ENCODE results near the gene HES1.
"Not testable (repeated sequence)": the region's sequence is repeated elsewhere in the genome, so short reads cannot be mapped to it uniquely, and the experiment has no call there.

Gene HES1

DNA sequence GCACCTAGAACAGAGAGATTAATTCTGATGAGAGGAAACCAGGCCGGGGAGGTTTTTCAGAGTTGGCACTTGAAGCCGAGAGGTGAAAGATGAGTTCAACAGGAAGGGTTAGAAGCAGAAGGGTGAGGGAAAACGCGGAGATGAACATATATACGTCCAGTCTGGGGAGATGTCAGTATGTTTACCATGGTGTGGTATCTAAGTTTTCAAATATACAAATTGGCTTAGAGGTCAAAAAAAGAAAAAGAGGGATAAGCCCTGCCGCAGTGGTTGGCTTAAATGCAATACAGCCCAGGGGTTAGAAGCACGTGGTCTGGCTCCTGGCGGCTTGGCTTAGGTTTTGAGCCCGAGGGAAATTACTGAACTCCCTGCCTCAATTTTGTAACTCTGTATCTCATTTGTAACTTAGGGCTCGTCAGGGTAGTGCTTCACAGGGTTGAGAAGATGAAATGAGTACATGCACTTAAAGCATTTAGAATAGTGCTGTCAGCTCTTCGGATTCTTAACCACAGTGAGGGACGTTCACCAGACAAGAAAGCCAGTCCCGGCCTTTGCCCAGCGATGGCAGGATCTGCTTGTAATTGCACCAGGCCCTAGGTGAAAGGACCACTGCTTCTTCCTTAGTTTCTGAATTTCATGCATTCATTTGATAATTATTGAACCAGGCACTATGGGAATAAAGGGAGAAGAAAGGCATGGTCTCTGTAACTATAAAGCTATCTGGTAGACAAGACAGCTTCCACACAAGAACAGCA is 6.4 kb downstream of the HES1 start:
- DNase-seq: no peak

DNA sequence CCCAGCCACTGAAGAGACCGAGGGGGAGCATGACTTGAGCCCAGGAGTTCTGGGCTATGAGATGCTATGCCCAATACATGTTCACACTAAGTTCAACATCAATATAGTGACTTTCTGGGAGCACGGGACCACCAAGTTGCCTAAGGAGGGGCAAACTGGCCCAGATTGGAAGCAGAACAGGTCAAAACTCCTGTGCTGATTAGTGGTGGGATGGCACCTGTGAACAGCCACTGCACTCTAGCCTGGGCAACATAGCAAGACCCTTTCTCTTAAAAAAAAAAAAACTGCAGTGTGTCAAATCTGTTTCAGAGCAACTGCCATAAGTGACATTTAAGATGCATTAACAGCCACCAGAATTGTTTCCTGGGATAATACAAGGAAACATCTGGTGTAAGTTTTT is 9.8 kb downstream of the HES1 start:
- no peak for DNase-seq

DNA sequence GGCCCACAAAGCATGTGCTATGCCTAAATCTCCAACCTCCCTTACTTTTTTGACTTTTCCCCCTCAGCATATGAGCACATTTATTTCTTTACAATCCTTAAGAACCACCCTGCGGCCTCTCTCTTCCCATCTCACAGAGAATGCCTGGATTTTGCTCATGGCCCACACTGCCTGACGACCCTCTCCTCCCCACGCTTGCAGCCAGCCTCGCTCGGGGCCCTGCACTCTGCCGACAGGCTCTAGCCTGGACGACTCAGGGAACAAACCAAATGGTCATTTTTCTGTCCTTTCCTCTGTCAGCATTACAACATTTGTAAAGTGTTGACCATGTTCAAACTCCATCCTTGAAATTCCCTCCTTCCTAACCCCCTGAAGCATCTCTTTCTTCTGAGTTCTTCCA is 11.7 kb downstream of the HES1 start:
- no peak for DNase-seq

DNA sequence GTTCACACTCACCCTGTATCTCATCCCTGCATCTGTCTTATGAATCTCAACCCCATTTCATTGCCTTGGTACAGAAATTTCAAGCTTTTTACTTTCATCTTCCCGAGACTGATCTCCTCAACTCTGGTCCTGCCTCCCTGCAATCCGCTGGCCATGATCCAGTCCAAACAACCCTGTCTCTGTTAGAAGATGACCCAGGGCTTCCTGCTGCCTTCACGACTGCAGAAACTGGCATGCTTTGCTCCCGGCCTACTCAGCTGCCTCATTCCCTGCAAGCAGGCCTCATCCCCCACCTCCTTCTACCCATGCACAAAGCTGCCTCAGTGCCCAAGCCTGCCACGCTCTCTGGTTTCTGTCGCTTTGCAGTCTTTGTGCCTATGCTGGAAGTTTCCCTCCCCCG is 12.4 kb downstream of the HES1 start:
- no peak for DNase-seq

DNA sequence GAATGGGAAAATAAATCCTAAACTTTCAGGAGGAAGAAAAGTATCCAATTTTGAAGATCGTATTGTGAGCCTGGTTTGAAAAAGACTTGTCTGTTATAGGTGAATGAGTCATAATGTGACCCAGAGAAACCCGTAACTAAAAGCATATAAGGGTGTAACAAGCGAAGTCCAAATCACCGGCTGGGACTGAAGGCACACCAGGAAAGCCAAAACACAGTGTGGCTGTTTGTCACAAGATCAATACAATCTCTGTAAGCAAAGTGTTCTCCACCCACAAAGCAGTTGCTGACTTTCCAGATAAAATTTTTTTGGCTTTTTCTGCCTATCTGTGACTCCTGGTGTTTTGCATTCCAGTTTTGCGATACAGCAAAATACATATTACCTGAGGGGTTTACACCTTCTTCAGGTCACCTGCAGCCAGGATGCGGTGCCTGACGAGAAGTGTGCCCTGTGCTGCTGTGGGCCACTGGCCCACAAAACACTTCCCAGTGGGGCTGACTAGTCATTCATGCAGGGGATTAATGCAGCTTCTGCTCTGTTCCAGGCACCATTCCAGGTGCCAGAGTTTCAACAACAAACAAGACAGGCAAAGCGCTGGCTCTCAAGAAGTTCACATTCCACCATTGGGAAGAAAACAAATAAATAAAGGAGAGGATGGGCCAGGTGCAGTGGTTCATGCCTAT is 14.4 kb downstream of the HES1 start:
- DNase-seq: no peak

DNA sequence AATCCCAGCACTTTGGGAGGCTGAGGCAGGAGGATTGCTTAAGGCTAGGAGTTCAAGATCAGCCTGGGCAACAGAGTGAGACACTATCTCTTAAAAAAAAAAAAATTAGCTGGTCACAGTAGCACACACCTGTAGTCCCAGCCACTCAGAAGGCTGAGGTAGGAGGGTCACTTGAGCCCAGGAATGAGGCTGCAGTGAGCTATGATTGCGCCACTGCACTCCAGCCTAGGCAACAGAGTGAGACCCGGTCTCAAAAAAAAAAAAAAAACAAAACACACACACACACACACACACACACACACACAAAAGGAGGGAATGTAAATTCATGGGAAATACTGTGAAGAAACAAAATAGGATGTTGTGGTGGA is 15.0 kb downstream of the HES1 start:
- DNase-seq: not testable (repeated sequence)

DNA sequence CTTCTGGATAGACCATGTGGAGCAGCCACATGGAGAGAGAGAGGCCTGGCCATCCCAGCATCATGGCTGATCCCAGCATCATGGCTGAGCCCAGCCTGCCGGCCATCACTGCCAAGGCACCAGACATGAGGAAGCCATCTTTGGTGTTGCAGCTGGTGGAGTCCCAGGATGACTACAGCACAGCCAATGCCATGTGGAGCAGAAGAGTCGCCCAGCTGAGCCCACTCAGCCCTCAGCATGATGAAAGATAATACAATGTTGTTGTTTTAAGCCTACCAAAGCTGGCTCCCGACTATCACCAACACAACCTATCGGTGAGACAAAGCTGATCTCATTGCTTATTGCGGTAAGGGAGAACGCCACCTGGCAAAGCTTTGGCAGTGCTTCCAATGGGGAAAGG is 18.4 kb downstream of the HES1 start:
- no peak for DNase-seq

DNA sequence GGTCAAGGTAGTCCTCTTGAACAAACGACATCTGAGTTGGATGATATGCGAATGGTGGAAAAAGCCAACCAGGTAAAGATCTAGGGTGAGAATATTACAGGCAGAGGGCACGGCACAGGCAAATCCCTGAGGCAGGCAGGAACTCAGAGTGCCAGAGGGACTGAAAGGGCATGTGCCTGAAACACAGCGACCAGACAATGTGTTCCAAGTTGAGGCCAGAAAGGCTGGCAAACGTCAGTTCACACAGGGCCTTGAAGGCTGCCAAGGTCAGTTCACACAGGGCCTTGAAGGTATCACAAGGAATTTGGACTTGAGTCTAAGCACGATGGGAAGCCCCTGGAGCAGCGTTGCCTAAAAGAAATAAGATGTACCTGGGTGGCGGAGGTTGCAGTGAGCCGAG is 20.1 kb downstream of the HES1 start:
- no peak for DNase-seq

DNA sequence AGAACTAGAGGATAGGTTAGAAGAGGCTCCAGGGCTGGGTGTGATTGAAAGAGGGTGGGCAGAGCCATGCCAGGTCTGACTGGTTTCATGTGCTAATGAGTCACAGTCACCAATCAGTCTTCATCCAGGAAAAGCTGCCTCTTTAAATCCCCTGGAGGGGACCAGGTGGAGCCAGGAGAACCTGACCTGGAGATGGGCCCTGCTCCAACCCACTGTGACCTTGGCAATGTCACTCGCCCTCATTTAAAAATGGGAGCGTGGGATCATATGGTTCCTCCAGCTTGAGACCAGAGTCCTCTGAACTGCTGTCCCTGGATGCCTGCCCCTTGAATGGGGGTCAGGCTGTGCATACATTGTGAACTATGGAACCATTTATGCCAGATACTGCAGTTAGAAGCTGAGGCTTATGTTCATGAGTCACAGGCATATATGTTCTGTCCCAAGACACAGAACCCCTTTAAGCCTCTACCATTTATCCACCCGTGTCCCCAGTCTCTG is 23.0 kb downstream of the HES1 start:
- no peak for DNase-seq

DNA sequence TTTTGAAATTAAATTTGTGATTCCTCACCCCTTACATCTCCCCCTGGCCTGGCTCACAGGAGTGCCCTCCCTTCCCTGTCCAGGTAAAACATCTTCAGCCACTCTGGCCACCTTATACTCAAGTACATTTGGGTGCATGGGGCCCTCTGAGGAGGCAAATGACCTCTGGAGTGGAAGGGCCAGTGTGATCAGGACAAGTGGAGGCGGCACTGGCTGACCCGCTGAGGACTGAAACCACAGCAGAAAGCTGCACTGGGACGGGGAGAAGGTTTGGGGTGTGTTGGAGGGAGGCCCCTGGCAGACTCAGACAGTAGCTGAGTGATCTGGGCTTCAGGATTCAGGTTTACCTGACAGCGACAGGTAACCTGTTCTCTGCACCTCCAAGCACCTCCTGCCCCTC is 24.2 kb downstream of the HES1 start:
- DNase-seq: no peak

DNA sequence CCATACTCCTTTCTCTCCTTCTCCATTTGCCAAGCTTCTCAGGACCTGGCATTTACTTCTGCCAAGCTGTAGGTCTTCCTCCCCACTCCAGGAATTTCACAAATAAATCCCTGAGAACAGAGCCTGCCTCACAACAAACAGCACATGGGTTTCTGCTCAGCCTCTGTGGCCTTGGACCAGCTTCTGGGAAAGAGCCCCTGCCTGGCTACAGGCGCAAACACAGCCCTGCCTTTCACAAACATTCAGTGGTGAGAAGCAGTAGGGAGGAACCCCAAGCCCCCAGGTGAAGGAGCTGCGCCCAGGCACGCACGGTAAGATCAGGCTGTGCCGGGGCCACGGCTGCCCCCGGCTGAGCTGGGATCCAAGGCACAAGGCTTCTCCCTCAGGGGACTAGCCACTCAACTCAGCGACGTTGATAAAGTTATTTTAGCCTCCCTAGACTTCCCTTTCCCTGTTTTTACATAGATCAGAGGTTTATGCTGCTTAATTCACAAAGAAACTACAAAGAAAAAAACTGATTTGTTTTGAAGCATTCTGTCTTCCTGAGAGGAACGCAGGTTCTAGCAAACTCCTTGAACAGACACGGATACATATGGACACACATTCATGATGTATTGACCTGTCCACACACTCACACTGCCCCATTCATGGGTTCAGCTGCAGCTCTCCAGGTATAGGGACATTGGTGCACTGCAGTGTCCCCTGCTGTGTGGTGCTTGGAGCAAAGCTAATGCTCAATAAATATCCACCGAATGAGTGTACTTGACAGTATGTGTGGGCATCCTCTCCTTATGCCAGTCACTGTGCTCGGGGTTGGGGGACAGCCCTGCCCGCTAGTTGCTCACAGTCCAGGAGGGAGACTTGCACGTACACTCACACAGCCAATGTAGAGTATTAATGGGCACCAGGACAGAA is 25.4 kb downstream of the HES1 start:
- DNase-seq: no peak

DNA sequence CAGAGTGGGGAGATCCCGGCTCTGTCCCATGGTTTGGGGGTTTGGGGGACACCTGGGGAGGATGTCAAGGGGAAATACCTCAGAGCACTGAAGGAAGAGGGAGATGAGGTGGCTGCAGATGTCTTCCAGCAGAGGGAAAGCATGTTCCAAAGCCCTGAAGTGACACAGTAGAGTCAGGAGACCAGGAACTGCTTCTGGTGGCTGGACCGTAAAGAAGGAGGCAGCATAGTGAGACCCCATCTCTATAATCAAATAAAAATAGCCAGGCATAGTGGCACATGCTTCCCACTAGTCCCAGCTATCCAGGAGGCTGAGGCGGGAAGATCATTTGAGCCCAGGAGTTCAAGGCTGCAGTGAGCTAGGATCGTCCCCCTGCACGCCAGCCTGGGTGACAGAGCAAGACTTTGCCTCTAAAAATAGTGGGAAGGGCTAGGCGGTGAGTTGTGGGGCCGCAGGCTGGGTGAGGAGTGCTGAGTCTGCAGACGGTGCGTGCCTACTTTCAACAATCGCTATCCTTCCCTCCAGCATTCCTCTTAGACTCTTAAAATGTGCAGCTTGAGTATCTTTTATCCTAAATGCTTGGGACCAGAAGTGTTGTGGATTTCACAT is 26.2 kb downstream of the HES1 start:
- DNase-seq: no peak

DNA sequence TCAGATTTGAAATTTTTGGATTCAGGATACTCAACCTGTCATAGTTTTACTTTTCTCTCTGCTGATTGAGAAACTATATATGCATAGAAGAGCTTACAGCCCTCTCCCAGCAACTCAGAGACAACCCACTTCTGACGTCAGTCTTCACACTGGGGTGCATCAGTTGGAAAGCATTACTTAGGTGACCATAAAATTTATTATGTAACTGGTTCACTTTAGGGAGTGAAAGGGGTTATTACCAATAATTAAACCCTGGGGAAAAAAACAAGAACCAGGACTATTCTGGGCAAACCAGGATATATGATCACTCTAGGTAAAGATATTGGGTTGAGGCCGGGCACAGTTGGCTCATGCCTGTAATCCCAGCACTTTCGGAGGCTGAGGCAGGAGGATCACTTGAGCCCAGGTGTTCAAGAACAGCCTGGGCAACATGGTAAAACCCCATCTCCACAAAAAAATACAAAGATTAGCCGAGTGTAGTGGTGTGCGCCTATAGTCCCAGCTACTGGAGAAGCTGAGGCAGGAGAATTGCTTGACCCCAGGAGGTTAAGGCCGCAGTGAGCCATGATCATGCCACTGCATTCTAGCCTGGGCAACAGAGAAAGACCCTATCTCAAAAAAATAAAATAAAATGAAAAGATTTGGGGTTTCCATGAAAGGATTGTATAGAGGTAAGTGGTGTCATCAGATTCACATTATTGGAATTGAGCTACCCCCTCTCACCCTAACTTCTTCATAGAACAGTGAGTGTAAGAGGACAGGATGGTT is 27.1 kb downstream of the HES1 start:
- DNase-seq: no peak

DNA sequence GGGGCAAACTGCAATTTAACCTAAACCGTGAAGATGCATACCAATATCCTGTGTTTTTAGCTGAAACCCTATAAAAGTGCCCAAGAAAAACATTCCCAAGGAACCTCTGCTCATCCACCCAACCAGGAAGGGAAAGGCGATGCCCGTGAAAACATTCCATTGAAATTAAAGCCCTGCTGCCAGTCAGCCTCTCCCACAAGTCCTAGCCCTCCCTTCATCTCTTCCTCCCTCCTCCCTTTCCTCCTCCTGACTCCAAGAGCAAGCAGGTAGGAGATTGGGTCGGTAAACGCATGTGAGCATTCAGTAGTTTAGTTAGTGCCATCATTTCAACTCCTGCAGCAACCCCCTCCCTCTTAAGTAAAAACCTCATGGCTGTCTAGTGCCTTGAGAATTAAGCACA is 27.7 kb downstream of the HES1 start:
- no peak for DNase-seq

DNA sequence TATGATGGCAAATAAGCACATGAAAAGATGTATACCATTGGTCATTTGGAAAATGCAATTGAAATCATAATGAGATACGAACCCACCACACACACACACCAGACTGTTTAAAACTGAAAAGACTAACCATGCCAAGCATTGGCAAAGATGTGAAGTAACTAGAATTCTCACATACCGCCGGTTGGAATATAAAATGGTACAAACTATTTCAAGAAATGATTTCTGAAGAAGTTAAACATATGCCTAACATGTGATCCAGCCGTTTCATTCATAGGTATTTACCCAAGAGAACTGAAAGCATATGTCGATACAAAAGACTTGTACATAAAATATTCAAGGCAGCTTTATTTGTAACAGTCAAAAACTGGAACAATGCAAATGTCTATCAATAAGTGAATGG is 28.9 kb downstream of the HES1 start:
- DNase-seq: no peak

DNA sequence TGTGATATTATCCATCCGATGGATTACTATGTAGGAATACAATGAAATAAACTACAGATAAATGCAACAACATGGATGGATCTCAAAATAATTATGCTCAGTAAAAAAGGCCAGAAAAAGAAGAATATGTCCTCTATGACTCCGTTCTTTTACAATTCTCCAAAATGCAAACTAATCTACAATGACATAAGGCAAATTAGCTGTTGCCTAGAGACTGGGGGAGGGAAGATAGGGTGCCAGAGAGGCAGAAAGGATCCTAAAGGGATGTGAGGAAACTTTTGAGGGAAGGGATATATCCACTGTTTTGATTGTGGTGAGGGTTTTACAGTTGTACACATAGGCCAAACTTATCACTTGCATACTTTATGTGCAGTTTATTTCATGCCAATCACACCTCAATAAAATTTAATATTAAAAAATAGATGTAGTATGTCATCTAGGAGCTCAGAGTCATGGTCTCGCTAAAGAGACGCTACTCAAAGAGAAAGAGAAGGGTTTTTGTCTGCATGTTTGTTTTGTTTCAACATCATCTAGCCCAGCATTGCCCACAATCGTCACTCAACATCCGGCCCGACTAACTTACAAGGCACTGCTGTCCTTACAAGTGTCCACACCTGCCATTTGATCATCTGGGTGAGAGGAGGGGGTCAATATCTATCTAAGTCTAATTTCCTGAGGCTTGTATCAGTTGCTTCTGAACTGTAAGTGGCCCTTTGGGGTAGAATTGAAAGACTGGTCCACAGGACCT is 29.5 kb downstream of the HES1 start:
- no peak for DNase-seq

DNA sequence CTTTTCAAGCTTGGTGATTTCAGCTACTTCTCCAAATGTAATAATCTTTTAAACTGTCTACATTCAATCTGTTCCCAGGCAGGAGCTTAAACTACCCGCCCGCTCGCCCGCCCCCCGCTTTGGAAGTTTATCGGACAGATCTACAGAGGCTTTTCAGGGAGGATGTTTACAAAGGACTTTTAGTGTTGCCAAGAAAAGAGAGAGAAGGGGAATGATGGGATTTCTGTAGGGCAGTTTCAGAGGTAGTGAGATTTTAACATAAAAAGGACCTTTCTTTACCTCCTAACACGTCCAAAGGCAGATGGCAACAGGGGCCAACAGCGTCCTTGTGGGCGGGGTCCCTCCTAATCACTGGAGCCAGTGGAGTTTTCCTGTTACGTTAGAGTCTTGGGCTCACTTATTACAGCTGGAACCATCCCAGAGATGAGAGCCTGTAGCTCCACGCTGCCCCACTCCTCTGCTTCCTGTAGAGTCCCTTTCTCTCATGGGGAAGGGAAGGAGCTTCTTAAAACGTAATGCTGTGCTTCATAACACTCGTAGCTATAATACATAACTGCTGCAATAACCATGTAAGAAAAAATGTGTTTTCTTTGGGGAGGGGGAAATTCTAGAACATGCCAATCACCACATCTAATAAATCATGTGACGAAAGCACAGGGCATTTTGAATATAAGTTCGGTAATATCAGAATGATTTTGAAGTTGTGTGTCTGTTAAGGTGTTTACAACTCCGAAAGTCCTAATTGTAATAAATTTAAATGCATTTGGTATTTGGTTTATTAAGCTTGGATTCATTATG is 30.9 kb downstream of the HES1 start:
- DNase-seq: no peak

DNA sequence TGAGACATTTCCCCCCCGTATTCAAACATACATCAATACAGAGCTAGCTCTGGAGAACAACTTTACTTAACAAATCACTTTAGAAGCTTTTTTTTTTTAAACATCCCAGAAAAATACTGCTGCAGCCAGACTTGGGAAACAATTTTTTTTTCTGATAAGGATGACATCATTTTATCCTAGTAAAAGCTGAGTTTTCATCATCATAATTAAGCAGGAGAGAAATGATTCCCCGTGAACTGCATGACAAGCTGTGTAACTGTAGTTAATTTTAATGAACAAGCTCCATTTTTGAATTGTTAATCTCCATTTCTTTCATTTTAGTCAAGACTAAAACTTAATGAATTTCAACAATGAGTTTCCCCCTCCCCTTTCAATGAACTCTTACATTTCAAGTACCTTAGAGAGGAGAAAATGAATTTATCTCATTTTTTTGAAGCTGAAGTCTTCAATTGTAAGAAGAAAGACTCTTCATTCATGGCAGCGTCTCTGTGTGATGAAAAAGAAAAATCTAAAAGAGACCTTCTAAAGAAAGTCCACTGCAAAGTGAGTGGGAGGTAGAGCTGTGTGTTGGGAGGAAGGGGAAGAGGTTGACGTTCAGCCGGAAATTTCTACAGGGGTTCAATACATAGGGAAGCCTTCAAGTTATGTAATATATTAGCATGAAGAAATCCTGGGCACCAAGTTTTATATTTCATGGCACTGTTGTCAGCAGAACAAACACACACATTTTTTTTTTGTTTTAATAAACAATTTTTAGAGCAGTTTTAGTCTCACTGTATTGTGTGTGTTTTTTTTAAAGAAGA is 31.7 kb downstream of the HES1 start:
- no peak for DNase-seq

DNA sequence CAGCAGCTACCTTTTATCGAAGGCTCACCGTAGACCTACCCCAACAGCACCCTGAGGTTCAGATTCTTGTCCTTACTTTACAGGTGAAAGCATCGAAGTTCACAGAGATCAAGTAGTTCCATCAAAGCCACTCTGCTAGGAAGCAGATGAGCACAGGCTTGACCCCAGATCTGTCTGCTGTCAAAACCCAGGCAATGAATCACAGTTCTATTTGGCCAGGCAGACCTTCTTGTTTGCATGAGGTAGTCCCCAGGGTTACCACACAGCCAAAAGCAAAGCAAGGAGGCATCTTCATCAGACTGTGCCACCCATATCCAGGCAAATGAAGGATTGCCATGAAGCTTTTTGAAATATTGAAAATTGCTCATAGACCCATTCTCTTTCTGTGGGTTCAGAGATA is 33.0 kb downstream of the HES1 start:
- DNase-seq: no peak

DNA sequence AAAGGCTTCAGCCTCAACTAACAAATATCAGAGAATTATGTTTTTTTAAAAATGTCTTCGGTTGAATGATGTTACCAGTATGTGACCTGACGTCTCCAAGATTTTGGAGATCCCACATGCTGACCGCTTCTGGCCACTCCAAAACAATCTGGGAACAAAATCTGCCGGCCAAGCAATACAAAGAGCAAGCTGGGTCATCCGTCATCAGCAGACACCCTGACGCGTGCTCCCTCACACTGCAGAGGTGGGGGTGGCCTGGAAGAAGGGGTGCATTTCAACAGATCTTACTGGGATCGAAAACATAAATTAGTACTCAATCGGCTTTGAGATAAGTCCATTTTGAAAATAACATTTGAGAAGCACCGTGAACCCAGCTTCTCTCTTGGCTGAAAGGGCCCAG is 33.6 kb downstream of the HES1 start:
- no peak for DNase-seq
